GM18508 (cell line): ENCODE measurements around the gene SUGCT.

Experiments
- ATAC-seq: cut with Tn5 transposase; IDR thresholded peaks from one replicate; pipeline ENCODE4 v1.9.1; 2021; ENCODE audit warnings: moderate number of reproducible peaks; ENCODE audit not compliant: insufficient read depth, unreplicated experiment

Gene SUGCT

GRCh38 chr7:40498924-40499510, 364.2 kb downstream of the SUGCT start:
- ATAC-seq = no peak

GRCh38 chr7:40499718-40500117, 364.9 kb downstream of the SUGCT start:
- ATAC-seq = no peak

- no peak for ATAC-seq
Observed at GRCh38 chr7:40500219-40500618, 365.4 kb downstream of the SUGCT start.

- no peak for ATAC-seq
Observed at GRCh38 chr7:40502359-40502758, 367.6 kb downstream of the SUGCT start.

GRCh38 chr7:40506158-40506557, 371.4 kb downstream of the SUGCT start:
- ATAC-seq = no peak

- no peak for ATAC-seq
Observed at GRCh38 chr7:40507166-40507565, 372.4 kb downstream of the SUGCT start.

GRCh38 chr7:40509287-40509996, 374.6 kb downstream of the SUGCT start:
- ATAC-seq = no peak

- no peak for ATAC-seq
Observed at GRCh38 chr7:40516376-40516775, 381.6 kb downstream of the SUGCT start.

GRCh38 chr7:40519009-40519408, 384.2 kb downstream of the SUGCT start:
- ATAC-seq = no peak

GRCh38 chr7:40520986-40521738, 386.4 kb downstream of the SUGCT start:
- ATAC-seq = no peak

- no peak for ATAC-seq
Observed at GRCh38 chr7:40525764-40526163, 391.0 kb downstream of the SUGCT start.

GRCh38 chr7:40526951-40527715, 392.3 kb downstream of the SUGCT start:
- ATAC-seq = no peak

GRCh38 chr7:40527723-40528122, 392.9 kb downstream of the SUGCT start:
- no peak for ATAC-seq

GRCh38 chr7:40530292-40530691, 395.5 kb downstream of the SUGCT start:
- no peak for ATAC-seq

GRCh38 chr7:40531956-40532355, 397.2 kb downstream of the SUGCT start:
- ATAC-seq = no peak

GRCh38 chr7:40535678-40536077, 400.9 kb downstream of the SUGCT start:
- no peak for ATAC-seq

GRCh38 chr7:40536421-40536820, 401.6 kb downstream of the SUGCT start:
- ATAC-seq = no peak

- ATAC-seq = no peak
Observed at GRCh38 chr7:40538281-40538680, 403.5 kb downstream of the SUGCT start.

GRCh38 chr7:40541336-40541735, 406.5 kb downstream of the SUGCT start:
- ATAC-seq = no peak

- ATAC-seq = no peak
Observed at GRCh38 chr7:40542982-40543741, 408.4 kb downstream of the SUGCT start.
